Fibroblast of lung (primary cell): Measurements from ENCODE around the gene HMMR.

ENCODE experiments used
- EZH2 ChIP-seq: IDR thresholded peaks from 2 replicates; pipeline ENCODE4 v1.5.1; 2012; ENCODE audit warnings: low read length, control low read depth, mild to moderate bottlenecking; ENCODE audit errors: missing control alignments
- TF ChIP-seq, protein P1 (sequence below), 2 donors: IDR thresholded peaks in 1 of 2; conservative IDR thresholded peaks in 1 of 2; 1 replicate in 1 of 2; 2 replicates in 1 of 2; pipeline ENCODE4 v1.5.1; 2011 to 2012; ENCODE audit warnings: low read length in 2 of 2, control low read depth in 1 of 2, inconsistent platforms in 1 of 2, low read depth in 1 of 2, mild to moderate bottlenecking in 1 of 2

DNA sequence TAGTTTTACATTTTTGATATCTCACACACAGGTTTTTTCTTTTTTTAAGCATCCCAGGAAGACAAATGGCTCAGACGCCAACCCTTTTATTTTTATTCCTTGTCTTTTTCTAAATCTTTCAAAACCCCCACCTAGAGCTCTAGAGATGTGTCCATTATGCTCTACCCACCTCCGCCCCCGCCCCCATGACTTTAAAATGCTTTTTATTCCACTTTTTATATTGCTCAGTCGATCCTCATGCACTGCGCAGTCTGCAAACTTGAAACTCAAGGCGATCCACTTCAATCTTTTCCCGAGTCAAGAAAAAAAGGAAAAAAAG is 44.6 kb downstream of the HMMR start:
- TF ChIP-seq, protein P1, sequence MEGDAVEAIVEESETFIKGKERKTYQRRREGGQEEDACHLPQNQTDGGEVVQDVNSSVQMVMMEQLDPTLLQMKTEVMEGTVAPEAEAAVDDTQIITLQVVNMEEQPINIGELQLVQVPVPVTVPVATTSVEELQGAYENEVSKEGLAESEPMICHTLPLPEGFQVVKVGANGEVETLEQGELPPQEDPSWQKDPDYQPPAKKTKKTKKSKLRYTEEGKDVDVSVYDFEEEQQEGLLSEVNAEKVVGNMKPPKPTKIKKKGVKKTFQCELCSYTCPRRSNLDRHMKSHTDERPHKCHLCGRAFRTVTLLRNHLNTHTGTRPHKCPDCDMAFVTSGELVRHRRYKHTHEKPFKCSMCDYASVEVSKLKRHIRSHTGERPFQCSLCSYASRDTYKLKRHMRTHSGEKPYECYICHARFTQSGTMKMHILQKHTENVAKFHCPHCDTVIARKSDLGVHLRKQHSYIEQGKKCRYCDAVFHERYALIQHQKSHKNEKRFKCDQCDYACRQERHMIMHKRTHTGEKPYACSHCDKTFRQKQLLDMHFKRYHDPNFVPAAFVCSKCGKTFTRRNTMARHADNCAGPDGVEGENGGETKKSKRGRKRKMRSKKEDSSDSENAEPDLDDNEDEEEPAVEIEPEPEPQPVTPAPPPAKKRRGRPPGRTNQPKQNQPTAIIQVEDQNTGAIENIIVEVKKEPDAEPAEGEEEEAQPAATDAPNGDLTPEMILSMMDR (conservative IDR thresholded peaks at IDR 0.05 in 1 of 2, IDR thresholded peaks at IDR 0.05 in 1 of 2; ENCODE audit: low read depth in 1 of 2, low read length in 2 of 2), result no peak
- no peak for TF ChIP-seq EZH2
